Hematopoietic multipotent progenitor cell (in vitro differentiated cells): Measurements from ENCODE around the gene ZNF160. TPM values are rescaled to one million over a fixed set of nuclear protein-coding genes. Genes with fewer than 3 reads are reported as not detected.
"Not testable (repeated sequence)": the region's sequence is repeated elsewhere in the genome, so short reads cannot be mapped to it uniquely, and the experiment has no call there.

Source experiments
- DNase-seq, 3 donors: peaks; one replicate each; pipeline ENCODE4 v3.0.0-alpha.2; 2011 to 2015; ENCODE audit warnings: low read depth in 2 of 3, low spot score in 2 of 3
- total RNA-seq: library from RNA; depleted of rRNA; stranded (reverse); fragments of >200 nt; gene quantifications from one replicate; pipeline ENCODE4 v1.2.3, GENCODE V29; 2012

ZNF160 gene
- total RNA-seq = 33.4 TPM

GRCh38 chr19:53103234-53104203 lies at the start of gene ZNF160:
ZNF160 (minus strand) TSS chr19:53103422; CDS start chr19:53086276, 17,146 bp downstream.
- peak; percentile 88 to 99 (median 99) for DNase-seq

- peak in 1 of 3 donors; percentile 23 for DNase-seq
These were observed 44.4 kb upstream of the ZNF160 start for GRCh38 chr19:53147645-53148044.

GRCh38 chr19:53140351-53140750 lies 37.1 kb upstream of the ZNF160 start:
- no peak for DNase-seq

GRCh38 chr19:53136432-53136831 lies 33.2 kb upstream of the ZNF160 start:
- no peak for DNase-seq

- peak; percentile 5 to 84 (median 74) for DNase-seq
These were observed 29.1 kb upstream of the ZNF160 start, which contains the start of gene ZNF415 for GRCh38 chr19:53132141-53132991. ZNF415 (minus strand) TSS chr19:53132910; CDS start chr19:53122676, 10,234 bp downstream.

- no peak for DNase-seq
These were observed 28.5 kb upstream of the ZNF160 start for GRCh38 chr19:53131727-53132126.

GRCh38 chr19:53131085-53131590 lies 27.9 kb upstream of the ZNF160 start:
- no peak for DNase-seq

GRCh38 chr19:53130506-53130905 lies 27.3 kb upstream of the ZNF160 start:
- DNase-seq = no peak

GRCh38 chr19:53126733-53127526 lies 23.7 kb upstream of the ZNF160 start:
- DNase-seq = not testable (repeated sequence)

GRCh38 chr19:53123400-53123799 lies 20.2 kb upstream of the ZNF160 start:
- DNase-seq = no peak

GRCh38 chr19:53112286-53112685 lies 9.1 kb upstream of the ZNF160 start:
- no peak for DNase-seq

GRCh38 chr19:53109527-53109926 lies 6.3 kb upstream of the ZNF160 start:
- DNase-seq = no peak

- peak in 2 of 3 donors; percentile 14 to 54 for DNase-seq
These were observed 427 bp downstream of the ZNF160 start for GRCh38 chr19:53102756-53103233.

GRCh38 chr19:53102206-53102755 lies 941 bp downstream of the ZNF160 start:
- DNase-seq = no peak

GRCh38 chr19:53101518-53101917 lies 1.7 kb downstream of the ZNF160 start:
- peak in 1 of 3 donors; percentile 34 for DNase-seq

GRCh38 chr19:53098570-53098969 lies 4.7 kb downstream of the ZNF160 start:
- DNase-seq = not testable (repeated sequence)

GRCh38 chr19:53096982-53097690 lies 6.1 kb downstream of the ZNF160 start:
- not testable (repeated sequence) for DNase-seq

- not testable (repeated sequence) for DNase-seq
These were observed 6.6 kb downstream of the ZNF160 start for GRCh38 chr19:53096579-53096978.
